Astrocyte of the spinal cord (primary cell): Measurements from ENCODE around the gene BMAL1.
"Not testable (repeated sequence)": the region's sequence is repeated elsewhere in the genome, so short reads cannot be mapped to it uniquely, and the experiment has no call there.

Source experiments
- DNase-seq: peaks from one replicate; pipeline ENCODE4 v3.0.0; 2011; ENCODE audit warnings: low read depth, low spot score
- H3K4me3 ChIP-seq: 2 replicates; pipeline ENCODE4 v1.5.1; 2011; ENCODE audit warnings: low read depth, mild to moderate bottlenecking, low read length, moderate library complexity
- CTCF ChIP-seq: IDR thresholded peaks from 2 replicates; pipeline ENCODE4 v1.5.1; 2012; ENCODE audit warnings: low read depth, mild to moderate bottlenecking, low read length, inconsistent platforms
- in situ Hi-C: cut with HindIII; loops from 2 replicates; pipeline ENCODE4 v1.10.0; 2017; ENCODE audit warnings: low sequenced_read_pairs

BMAL1 gene

GRCh38 chr11:13249992-13250391 is 27.6 kb upstream of the BMAL1 start:
- TF ChIP-seq CTCF: peak; percentile 38
- in situ Hi-C loops: no loop called here
- no peak overlapping the region for H3K4me3 ChIP-seq
- no peak for DNase-seq

GRCh38 chr11:13251966-13252365 is 25.6 kb upstream of the BMAL1 start:
- no peak for TF ChIP-seq CTCF
- in situ Hi-C loops: no loop called here
- DNase-seq: no peak
- H3K4me3 ChIP-seq: no peak overlapping the region

GRCh38 chr11:13252438-13252837 is 25.2 kb upstream of the BMAL1 start:
- no peak overlapping the region for H3K4me3 ChIP-seq
- no peak for TF ChIP-seq CTCF
- DNase-seq: no peak
- in situ Hi-C loops: no loop called here

GRCh38 chr11:13256216-13256615 is 21.4 kb upstream of the BMAL1 start:
- no peak for DNase-seq
- TF ChIP-seq CTCF: no peak
- in situ Hi-C loops: no loop called here
- H3K4me3 ChIP-seq: no peak overlapping the region

- in situ Hi-C loops, H3K4me3 ChIP-seq, DNase-seq: not testable (repeated sequence)
Measured at GRCh38 chr11:13258061-13258460, 19.5 kb upstream of the BMAL1 start.

GRCh38 chr11:13258855-13259254 is 18.7 kb upstream of the BMAL1 start:
- H3K4me3 ChIP-seq: no peak overlapping the region
- in situ Hi-C loops: no loop called here
- TF ChIP-seq CTCF: no peak
- no peak for DNase-seq

GRCh38 chr11:13259374-13259773 is 18.2 kb upstream of the BMAL1 start:
- in situ Hi-C loops: no loop called here
- no peak for TF ChIP-seq CTCF
- H3K4me3 ChIP-seq: no peak overlapping the region
- DNase-seq: no peak
